ENCODE data around the gene FOXO6.
"Not testable (repeated sequence)": the region's sequence is repeated elsewhere in the genome, so short reads cannot be mapped to it uniquely, and the experiment has no call there.

FOXO6 gene

DNA sequence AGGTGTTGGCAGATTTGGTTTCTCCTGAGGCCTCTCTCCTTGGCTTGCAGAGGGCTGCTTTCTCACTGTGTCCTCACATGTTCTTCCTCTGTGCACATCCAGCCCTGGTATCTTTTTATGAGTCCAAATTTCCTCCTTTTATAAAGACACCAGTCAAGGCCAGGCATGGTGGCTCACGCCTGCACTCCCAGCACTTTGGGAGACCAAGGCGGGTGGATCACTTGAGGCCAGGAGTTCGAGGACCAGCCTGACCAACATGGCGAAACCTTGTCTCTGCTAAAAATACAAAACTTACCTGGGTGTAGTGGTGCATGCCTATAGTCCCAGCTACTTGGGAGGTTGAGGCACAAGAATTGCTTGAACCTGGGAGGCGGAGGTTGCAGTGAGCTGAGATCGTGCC, 29.1 kb upstream of the FOXO6 start:
- H3K4me3 ChIP-seq (ENCODE audit: low read length); H3K4me1 ChIP-seq (ENCODE audit: control insufficient read depth, insufficient read depth, low read length); H3K36me3 ChIP-seq (ENCODE audit: control insufficient read depth, insufficient read depth, low read length); H3K9ac ChIP-seq (ENCODE audit: low read length); H3K27ac ChIP-seq (ENCODE audit: low read depth, low read length); H3K27me3 ChIP-seq (ENCODE audit: control insufficient read depth, insufficient read depth, low read length): not testable (repeated sequence)

DNA sequence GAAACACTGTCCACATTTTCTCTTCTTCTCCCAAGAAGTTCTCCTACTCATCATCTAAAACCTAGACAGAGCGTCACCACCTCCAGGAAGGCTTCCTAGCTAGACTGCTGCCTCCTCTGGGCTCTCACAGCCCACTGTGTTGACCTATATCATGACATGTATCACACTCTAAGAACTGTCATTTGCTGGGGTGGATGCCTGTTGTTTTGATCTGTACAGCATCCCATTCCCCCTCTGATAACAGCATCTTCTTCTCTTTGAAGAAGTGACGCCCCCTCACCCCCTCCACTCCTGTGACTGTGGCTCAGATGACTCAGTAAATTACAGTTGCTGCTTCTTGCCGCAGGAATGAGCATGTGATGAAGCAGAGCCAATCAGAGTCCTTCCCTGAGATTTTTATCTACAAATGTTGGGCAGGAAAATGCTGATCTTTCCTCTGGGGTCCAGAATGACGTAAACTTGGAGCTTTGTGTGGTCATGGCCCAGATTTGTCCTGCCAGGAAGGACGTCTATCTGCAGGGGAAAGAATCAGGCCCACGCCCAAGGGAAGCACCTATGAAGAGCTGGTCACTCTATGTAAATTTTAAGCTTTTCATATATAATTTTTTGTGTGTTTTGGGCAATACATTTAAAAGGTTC, 28.0 kb upstream of the FOXO6 start:
- Histone ChIP-seq H3K27me3 (ENCODE audit: control insufficient read depth, insufficient read depth, low read length) (no peaks in the 10 kb centered on the region), H3K27ac (ENCODE audit: low read depth, low read length) (no peak overlapping the region), H3K36me3 (ENCODE audit: control insufficient read depth, insufficient read depth, low read length) (no peaks in the 10 kb centered on the region), H3K4me1 (ENCODE audit: control insufficient read depth, insufficient read depth, low read length) (no peaks in the 10 kb centered on the region), H3K9ac (ENCODE audit: low read length) (no peak overlapping the region), H3K4me3 (ENCODE audit: low read length) (no peak overlapping the region)

DNA sequence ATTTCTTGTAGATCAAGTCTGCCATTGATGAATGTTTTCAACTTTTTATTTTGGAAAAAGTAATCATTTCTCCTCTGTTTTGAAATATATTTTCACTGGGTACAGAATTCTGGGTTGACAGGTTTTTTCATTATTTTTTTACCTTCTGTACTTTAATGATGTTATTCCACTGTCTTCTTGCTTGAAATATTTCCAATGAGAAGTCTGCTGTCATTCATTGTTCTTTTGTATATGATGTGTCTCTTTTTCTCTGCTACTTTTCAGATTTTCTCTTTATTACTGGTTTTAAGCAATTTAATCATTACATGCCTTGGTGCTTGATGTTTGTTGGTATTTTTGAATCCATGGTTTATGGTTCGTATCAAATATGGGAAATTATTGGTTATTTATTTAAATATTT, 22.4 kb upstream of the FOXO6 start:
- Histone ChIP-seq H3K27me3 (ENCODE audit: control insufficient read depth, insufficient read depth, low read length) (no peaks in the 10 kb centered on the region), H3K9ac (ENCODE audit: low read length) (no peak overlapping the region), H3K4me3 (ENCODE audit: low read length) (no peak overlapping the region), H3K36me3 (ENCODE audit: control insufficient read depth, insufficient read depth, low read length) (no peaks in the 10 kb centered on the region), H3K27ac (ENCODE audit: low read depth, low read length) (no peak overlapping the region), H3K4me1 (ENCODE audit: control insufficient read depth, insufficient read depth, low read length) (peaks cover 7% of the 10 kb centered on the region)

- Histone ChIP-seq H3K4me3 (ENCODE audit: low read length) (no peak overlapping the region), H3K27ac (ENCODE audit: low read depth, low read length) (peak overlapping the region; percentile 48), H3K27me3 (ENCODE audit: control insufficient read depth, insufficient read depth, low read length) (no peaks in the 10 kb centered on the region), H3K4me1 (ENCODE audit: control insufficient read depth, insufficient read depth, low read length) (peaks cover 7% of the 10 kb centered on the region), H3K36me3 (ENCODE audit: control insufficient read depth, insufficient read depth, low read length) (no peaks in the 10 kb centered on the region), H3K9ac (ENCODE audit: low read length) (no peak overlapping the region)
Observed at GRCh38 chr1:41340655-41341364, 20.4 kb upstream of the FOXO6 start.

- Histone ChIP-seq H3K4me1 (ENCODE audit: control insufficient read depth, insufficient read depth, low read length) (peaks cover 7% of the 10 kb centered on the region), H3K4me3 (ENCODE audit: low read length) (no peak overlapping the region), H3K36me3 (ENCODE audit: control insufficient read depth, insufficient read depth, low read length) (no peaks in the 10 kb centered on the region), H3K27me3 (ENCODE audit: control insufficient read depth, insufficient read depth, low read length) (no peaks in the 10 kb centered on the region), H3K27ac (ENCODE audit: low read depth, low read length) (no peak overlapping the region), H3K9ac (ENCODE audit: low read length) (no peak overlapping the region)
Observed at GRCh38 chr1:41341365-41341683, 19.9 kb upstream of the FOXO6 start.

GRCh38 chr1:41341772-41342562, 19.3 kb upstream of the FOXO6 start:
- Histone ChIP-seq H3K36me3 (ENCODE audit: control insufficient read depth, insufficient read depth, low read length) (no peaks in the 10 kb centered on the region), H3K27ac (ENCODE audit: low read depth, low read length) (no peak overlapping the region), H3K27me3 (ENCODE audit: control insufficient read depth, insufficient read depth, low read length) (no peaks in the 10 kb centered on the region), H3K4me3 (ENCODE audit: low read length) (no peak overlapping the region), H3K4me1 (ENCODE audit: control insufficient read depth, insufficient read depth, low read length) (peaks cover 7% of the 10 kb centered on the region), H3K9ac (ENCODE audit: low read length) (no peak overlapping the region)

- Histone ChIP-seq H3K27ac (ENCODE audit: low read depth, low read length) (no peak overlapping the region), H3K27me3 (ENCODE audit: control insufficient read depth, insufficient read depth, low read length) (no peaks in the 10 kb centered on the region), H3K9ac (ENCODE audit: low read length) (no peak overlapping the region), H3K36me3 (ENCODE audit: control insufficient read depth, insufficient read depth, low read length) (no peaks in the 10 kb centered on the region), H3K4me3 (ENCODE audit: low read length) (no peak overlapping the region), H3K4me1 (ENCODE audit: control insufficient read depth, insufficient read depth, low read length) (peaks cover 7% of the 10 kb centered on the region)
Observed at GRCh38 chr1:41342774-41343355, 18.4 kb upstream of the FOXO6 start.

- H3K4me1 ChIP-seq (ENCODE audit: control insufficient read depth, insufficient read depth, low read length): peaks cover 7% of the 10 kb centered on the region
- H3K9ac ChIP-seq (ENCODE audit: low read length): no peak overlapping the region
- no peaks in the 10 kb centered on the region for H3K27me3 ChIP-seq (ENCODE audit: control insufficient read depth, insufficient read depth, low read length)
- no peaks in the 10 kb centered on the region for H3K36me3 ChIP-seq (ENCODE audit: control insufficient read depth, insufficient read depth, low read length)
- no peak overlapping the region for H3K4me3 ChIP-seq (ENCODE audit: low read length)
- no peak overlapping the region for H3K27ac ChIP-seq (ENCODE audit: low read depth, low read length)
Observed at GRCh38 chr1:41343790-41344699, 17.2 kb upstream of the FOXO6 start.

DNA sequence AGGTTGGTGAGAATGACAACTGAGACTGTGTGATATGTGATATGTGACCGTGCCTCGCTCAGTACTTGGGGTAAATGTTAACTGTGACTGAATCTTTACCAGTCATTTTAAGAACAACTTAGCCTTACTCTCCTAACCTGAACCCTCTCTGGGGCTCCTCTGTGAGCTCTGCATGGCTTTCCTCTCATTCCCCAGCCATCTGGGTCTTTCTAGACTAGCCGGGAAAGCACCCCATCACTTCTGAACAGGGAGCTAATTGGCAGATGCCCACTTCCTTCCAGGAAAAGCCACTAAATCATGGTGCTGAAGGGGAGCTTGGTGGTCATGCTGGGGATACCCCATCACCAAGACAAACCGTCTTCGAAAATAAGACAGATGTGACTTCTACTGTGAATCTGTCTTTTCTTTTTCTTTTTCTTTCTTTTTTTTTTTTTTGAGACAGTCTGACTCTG, 16.5 kb upstream of the FOXO6 start:
- Histone ChIP-seq H3K9ac (ENCODE audit: low read length) (no peak overlapping the region), H3K36me3 (ENCODE audit: control insufficient read depth, insufficient read depth, low read length) (no peaks in the 10 kb centered on the region), H3K27me3 (ENCODE audit: control insufficient read depth, insufficient read depth, low read length) (no peaks in the 10 kb centered on the region), H3K4me3 (ENCODE audit: low read length) (no peak overlapping the region), H3K4me1 (ENCODE audit: control insufficient read depth, insufficient read depth, low read length) (peaks cover 7% of the 10 kb centered on the region), H3K27ac (ENCODE audit: low read depth, low read length) (no peak overlapping the region)

DNA sequence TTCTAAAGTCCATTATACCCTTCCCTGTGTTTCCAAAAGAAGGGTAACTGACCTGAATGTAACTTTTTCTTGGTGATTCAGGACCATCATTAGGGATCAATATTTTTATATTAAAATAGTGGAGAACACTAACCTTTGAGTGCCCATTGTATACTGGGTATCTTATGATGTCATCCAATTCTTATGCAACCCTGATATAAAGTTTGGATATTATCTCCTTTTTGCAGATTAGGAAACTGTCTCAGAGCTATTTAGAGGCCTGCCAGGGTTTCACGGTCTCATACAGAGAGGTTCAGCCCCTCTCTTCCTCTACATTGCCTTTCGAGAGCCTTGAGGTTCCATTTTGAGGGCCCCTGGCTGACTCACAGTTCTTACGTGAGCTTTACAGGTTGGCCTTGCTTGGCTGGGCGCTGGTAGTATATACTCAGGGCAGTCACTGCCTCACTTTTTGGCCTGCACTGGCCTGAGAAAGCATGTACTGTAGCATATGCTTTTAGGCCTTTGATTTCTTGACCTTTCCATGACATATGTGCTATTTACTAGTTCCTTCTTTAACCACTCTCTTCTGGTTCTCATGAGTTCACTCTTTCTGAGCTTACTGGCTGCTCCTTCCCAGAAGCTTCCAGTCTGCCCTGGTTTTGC, 15.7 kb upstream of the FOXO6 start:
- H3K27ac ChIP-seq (ENCODE audit: low read depth, low read length): no peak overlapping the region
- H3K36me3 ChIP-seq (ENCODE audit: control insufficient read depth, insufficient read depth, low read length): no peaks in the 10 kb centered on the region
- no peak overlapping the region for H3K9ac ChIP-seq (ENCODE audit: low read length)
- no peak overlapping the region for H3K4me3 ChIP-seq (ENCODE audit: low read length)
- H3K27me3 ChIP-seq (ENCODE audit: control insufficient read depth, insufficient read depth, low read length): no peaks in the 10 kb centered on the region
- no peaks in the 10 kb centered on the region for H3K4me1 ChIP-seq (ENCODE audit: control insufficient read depth, insufficient read depth, low read length)

DNA sequence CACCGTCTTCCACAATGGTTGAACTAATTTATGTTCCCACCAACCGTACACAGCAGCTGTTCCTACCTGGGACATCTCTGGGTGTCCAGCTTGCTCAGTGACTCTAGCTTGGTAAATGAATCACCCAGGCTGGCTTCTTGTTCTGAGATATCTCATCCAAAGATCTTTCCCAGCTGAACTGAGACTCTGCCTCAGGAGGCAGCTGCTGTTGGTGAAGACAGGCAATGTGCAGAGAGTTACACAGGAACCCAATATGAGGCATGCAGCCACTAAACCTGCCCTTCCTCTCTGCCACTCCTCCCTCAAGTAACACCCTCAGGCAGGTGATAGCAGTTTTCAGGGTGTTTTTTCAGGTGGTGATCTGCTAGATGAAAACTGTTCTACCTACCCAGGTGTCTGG, 14.0 kb upstream of the FOXO6 start:
- Histone ChIP-seq H3K27me3 (ENCODE audit: control insufficient read depth, insufficient read depth, low read length) (no peaks in the 10 kb centered on the region), H3K4me3 (ENCODE audit: low read length) (no peak overlapping the region), H3K27ac (ENCODE audit: low read depth, low read length) (no peak overlapping the region), H3K36me3 (ENCODE audit: control insufficient read depth, insufficient read depth, low read length) (no peaks in the 10 kb centered on the region), H3K9ac (ENCODE audit: low read length) (no peak overlapping the region), H3K4me1 (ENCODE audit: control insufficient read depth, insufficient read depth, low read length) (no peaks in the 10 kb centered on the region)

Data from rectal smooth muscle tissue (tissue), 1 donor.